ENCODE measurements around the gene RABGAP1.

The RABGAP1 gene

GRCh38 chr9:123119566-123119965 lies 178.7 kb downstream of the RABGAP1 start:
- no peak for FAIRE-seq

- FAIRE-seq = no peak
Observed at GRCh38 chr9:123120131-123120530, 179.3 kb downstream of the RABGAP1 start.

GRCh38 chr9:123120953-123121352 lies 180.1 kb downstream of the RABGAP1 start:
- no peak for FAIRE-seq

- no peak for FAIRE-seq
Observed at GRCh38 chr9:123121457-123121856, 180.6 kb downstream of the RABGAP1 start.

- FAIRE-seq = no peak
Observed at GRCh38 chr9:123127512-123128075, 186.8 kb downstream of the RABGAP1 start.

GRCh38 chr9:123128591-123128990 lies 187.8 kb downstream of the RABGAP1 start:
- no peak for FAIRE-seq

GRCh38 chr9:123129423-123129822 lies 188.6 kb downstream of the RABGAP1 start:
- no peak for FAIRE-seq

- FAIRE-seq = no peak
Observed at GRCh38 chr9:123131258-123131657, 190.4 kb downstream of the RABGAP1 start.

- FAIRE-seq = no peak
Observed at GRCh38 chr9:123131993-123132392, 191.2 kb downstream of the RABGAP1 start.

GRCh38 chr9:123132696-123133095 lies 191.9 kb downstream of the RABGAP1 start:
- no peak for FAIRE-seq

- no peak for FAIRE-seq
Observed at GRCh38 chr9:123135430-123135829, 194.6 kb downstream of the RABGAP1 start.

GRCh38 chr9:123138163-123138562 lies 197.3 kb downstream of the RABGAP1 start:
- no peak for FAIRE-seq

GRCh38 chr9:123149067-123149466 lies 208.2 kb downstream of the RABGAP1 start:
- no peak for FAIRE-seq

GRCh38 chr9:123150708-123151503 lies 210.1 kb downstream of the RABGAP1 start:
- no peak for FAIRE-seq
